ENCODE measurements around the gene OSBPL5.

DNA sequence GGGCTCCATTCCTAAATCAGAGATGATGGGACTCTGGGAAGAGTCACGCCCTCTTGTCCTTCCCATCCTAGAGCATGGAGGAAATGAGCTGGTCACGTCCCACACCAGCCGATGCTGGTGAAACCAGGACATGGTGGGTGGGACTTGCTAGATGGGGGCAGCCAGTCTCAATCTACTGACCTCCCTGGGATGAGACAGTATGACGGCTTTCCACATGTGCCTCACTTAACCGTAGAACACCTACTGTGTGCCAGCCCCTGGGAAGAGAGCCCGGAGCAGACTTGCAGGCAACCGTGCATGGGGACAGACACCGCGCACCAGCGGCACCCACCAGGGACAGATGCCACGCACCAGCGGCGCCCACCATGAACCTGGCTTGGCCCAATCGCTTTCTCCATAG, 3.8 kb downstream of the OSBPL5 start:
- TF ChIP-seq, protein P1, sequence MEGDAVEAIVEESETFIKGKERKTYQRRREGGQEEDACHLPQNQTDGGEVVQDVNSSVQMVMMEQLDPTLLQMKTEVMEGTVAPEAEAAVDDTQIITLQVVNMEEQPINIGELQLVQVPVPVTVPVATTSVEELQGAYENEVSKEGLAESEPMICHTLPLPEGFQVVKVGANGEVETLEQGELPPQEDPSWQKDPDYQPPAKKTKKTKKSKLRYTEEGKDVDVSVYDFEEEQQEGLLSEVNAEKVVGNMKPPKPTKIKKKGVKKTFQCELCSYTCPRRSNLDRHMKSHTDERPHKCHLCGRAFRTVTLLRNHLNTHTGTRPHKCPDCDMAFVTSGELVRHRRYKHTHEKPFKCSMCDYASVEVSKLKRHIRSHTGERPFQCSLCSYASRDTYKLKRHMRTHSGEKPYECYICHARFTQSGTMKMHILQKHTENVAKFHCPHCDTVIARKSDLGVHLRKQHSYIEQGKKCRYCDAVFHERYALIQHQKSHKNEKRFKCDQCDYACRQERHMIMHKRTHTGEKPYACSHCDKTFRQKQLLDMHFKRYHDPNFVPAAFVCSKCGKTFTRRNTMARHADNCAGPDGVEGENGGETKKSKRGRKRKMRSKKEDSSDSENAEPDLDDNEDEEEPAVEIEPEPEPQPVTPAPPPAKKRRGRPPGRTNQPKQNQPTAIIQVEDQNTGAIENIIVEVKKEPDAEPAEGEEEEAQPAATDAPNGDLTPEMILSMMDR (IDR thresholded peaks at IDR 0.05) = no peak
- no peak for TF ChIP-seq POLR2A (IDR thresholded peaks at IDR 0.05)

All from uterus (tissue), 2 donors.